Stimulated activated CD4-positive, alpha-beta T cell treated with anti-CD3 and anti-CD28 coated beads, Interleukin-12 subunit alpha, Interleukin-12 subunit beta, amount 100 ng/mL, for 24 hours (primary cell): ENCODE results near the gene ZNF747.
A peak's percentile ranks its signal among the peaks of the same experiment; 100 is the strongest.
"Not testable (repeated sequence)": the region's sequence is repeated elsewhere in the genome, so short reads cannot be mapped to it uniquely, and the experiment has no call there.

Experiments used
- DNase-seq, 2 experiments: peaks; one replicate each; pipeline ENCODE4 v3.0.0-alpha.2; 2020; ENCODE audit warnings: low read depth in 2 of 2

The ZNF747 gene

DNA sequence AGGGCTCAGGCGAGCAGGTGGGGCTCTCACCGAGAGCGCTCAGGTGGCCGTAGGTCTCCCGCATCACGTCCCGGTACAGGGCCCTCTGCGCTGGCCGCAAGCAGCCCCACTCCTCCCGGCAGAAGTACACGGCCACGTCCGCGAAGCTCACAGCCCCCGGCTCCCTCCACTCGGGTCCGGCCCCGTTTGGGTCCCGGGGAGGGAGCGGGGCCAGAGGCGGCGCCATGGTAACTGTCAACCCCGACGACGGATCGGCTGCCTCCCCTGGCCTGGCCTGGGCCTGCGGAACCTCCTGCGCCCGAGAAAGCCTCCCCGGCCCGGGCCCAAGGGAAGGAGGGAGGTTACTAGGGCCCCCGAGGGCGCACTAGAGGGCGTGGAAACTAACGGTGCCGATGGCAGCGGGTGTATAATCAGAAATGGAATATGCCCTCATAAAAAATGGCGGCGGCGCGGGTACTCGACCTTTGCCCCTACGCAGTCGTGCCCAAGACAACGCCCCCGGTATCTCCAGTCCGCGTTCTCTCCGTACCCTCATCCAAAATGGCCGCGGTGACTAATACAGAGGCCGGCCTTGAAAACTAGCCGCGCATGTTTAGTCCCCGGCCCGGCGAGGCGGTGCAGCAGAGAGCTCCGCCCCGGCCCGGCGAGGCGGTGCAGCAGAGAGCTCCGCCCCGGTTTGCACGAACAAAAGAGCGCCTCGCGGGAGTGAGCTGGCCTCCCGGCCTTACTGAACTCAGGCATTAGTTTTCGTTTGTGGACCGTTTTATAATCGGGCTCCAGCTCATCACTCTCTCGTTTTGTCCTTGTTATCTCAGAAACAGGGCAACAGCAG lies 23.5 kb upstream of the ZNF747 start, which contains the start of gene ZNF764:
Gene ZNF764 (minus strand): TSS at position 418 of the 832 bp plus-strand sequence. CDS start 192 bp downstream, at position 226.
- peak; percentile 94 to 95 for DNase-seq

DNA sequence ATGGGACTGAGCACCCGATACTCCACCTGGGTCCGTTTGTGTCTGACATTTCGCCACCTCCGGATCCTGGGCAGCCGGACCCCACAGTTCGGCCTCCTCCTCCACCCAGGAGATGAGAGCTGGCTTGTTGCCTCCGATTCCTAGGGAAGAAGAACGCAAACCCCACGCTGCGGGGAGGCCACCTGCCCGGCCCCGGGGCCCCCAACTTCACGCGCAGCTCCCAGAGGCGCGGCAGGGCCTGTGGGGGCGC lies 23.0 kb upstream of the ZNF747 start:
- no peak for DNase-seq

DNA sequence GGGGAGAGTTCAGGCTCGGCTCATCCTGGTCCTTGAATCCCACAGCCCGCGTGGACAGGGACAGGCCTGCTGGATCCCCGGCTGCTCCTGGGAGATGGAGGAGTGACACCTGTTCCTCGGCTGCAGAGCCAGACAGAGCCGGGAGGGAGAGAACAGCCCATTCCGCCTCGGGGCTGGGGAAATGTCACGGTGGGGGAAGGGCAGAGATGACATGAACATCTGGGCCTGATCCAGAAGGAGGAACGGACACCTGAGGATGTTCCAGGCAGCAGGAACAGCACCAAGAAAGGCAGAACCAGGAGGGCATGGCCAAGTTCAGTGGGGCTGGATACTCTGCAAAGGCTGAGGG lies 21.4 kb upstream of the ZNF747 start:
- no peak for DNase-seq

DNA sequence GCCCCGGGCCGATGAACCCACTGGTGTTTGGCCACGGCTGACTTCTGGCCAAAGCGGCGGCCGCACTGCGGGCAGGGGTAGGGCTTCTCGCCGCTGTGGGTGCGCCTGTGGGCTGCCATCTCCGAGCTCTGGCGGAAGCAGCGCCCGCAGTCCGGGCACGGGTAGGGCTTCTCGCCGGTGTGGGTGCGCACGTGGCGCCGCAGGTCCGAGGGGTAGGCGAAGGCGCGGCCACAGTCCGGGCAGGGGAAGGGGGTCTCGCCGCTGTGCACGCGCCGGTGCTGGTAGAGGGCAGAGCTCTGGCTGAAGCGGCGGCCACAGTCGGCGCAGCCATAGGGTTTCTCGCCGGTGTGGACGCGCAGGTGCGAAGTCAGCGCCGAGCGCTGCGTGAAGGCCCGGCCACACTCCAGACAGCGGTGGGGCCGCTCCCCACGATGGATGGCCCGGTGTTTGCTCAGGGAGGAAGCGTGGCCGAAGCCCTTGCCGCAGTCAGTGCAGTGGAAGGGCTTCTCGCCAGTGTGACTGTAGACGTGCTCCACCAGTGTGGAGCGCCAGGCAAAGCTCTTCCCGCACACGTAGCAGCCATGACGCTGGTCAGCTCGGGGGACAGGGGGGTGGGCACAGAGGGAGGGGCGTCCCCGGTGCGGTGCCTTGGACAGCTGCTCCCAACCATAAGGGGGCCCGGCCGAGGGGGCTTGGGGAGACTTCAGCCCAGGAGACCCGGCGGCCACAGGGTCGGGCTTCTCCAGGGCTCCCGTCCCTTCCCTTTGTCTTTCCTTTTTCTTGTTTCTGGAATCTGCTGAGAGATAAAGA lies 20.9 kb upstream of the ZNF747 start:
- no peak for DNase-seq

DNA sequence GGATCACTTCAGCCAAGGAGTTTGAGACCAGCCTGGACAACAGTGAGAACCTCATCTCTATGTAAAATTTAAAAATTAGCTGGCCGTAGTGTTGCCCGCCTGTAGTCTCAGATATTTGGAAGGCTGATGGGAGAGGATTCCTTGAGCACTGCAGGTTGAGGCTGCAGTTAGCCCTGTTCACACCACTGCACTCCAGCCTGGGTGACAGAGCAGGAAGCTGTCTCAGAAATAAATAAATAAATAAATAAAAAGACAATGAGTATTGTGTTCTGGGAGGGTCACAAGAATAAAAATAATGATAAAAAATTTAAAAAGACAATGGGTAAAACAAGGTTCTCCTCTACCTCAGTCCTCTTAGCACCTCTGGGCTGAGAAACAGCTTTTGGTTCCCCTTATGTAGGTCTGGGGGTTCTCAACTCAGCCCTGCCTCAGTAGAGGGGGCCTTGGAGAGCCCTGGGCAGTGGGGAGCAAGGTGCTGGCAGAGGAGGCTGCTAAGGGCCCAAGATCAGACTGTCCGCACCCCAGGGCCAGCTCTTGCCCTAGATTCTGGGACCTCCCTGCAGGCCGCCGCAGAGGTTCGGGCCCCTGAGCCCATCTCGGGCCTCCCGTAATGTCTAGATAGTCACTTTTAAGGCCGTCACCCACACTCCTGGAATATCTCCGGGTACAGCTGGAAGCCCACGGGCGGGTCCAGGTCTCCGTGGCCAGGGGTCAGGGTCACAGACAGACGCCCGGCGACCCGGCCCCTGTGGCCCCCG lies 20.1 kb upstream of the ZNF747 start:
- no peak for DNase-seq

DNA sequence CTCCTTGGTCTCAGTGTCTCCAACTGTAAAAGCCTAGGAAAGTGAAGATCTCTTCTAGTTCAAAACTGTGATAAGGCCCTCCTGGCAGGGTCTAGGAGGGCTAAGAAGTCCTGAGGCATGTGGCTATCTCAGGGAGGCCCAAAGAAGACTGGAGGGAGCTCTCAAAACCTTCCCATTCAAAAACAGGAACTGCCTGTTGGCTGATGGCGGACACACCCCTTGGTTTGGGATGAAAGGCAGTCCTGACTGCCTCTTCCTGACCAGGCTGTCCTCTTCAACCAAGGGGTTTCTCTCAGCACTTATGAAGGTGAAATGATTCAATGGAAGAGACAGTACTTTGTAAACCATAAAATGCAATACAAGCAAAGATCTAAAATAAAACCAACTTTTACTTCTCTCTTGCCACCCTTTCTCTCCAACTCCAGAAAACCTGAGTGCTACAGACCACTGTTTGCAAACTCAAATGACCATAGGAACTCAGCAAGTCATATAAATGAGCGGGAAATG lies 18.8 kb upstream of the ZNF747 start:
- no peak for DNase-seq

DNA sequence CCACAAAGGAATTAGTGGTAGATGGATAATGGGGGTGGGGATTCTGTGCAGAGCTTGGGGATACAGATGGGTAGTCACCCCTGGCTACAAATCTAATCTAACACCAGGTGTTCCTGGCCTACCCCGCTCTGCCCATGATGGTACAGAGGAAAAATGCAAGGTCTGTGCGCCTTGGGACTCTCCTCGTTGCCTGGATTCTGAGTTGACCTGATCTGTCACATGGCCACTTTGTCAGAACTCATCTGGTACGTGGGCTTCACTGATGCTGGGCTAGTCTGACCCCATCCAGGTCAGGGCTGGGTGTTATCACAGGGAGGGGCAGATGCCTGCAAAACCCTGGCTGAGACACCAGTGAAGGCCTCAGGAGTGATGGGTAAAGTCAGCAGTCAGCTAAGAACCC lies 18.3 kb upstream of the ZNF747 start:
- DNase-seq, result no peak

DNA sequence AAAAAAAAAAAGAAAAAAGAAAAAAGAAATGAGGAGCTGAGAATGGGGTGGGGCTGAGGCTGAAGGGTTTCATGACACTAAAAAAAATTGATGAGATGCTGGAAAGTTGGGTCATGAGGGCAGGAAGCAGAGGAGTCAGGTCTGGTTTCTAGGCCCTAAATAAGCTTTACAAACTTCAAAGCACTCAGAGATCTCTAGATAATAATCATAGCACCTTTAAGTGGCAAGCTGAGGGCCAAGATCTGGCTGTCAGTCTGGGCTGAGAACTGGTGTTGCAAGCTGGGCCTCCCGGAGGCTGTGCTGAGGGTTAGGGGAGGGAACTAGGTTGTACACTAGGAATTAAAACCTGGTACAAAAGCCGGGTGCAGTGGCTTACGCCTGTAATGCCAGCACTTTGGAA lies 17.1 kb upstream of the ZNF747 start:
- DNase-seq, result peak; percentile 18 to 54

DNA sequence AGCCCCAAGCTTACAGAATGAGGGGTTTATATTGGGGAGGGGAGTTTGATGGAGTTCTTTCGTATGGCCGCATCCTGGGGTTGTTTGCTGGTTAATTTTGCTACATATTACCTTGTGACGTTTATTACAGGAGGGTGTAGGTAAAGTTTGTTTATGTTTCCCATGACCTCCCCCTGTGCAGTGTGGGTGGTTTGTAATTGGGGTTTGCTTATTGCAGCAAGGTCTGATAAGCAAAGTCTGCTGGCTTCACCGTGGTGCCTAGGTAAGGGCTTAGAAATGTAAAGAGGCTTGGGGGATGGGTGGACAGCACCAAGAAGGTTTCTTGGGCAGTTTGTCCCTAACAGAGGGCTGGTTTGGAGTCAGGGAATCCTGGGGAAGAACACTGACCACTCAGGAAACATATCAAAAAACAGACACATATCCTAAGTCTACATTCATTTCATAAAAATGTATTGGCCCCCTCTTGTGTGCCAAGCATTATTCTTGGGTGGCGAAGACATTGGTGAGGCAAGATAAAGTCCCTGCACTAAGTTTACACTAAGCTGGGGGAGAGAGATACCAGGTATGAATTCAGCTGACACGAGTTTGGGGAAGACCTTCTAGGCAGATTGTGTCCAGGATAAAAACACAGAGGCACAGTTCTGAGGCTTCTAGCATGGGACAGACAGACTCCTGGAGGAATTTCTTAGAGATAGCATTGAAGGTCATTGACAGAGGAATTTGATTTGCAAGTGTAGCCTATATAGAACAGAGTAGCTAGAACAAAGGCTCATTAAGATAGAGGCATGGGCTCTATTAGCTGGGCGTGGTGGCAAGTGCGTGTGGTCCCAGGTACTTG lies 14.0 kb upstream of the ZNF747 start:
- DNase-seq, result no peak

DNA sequence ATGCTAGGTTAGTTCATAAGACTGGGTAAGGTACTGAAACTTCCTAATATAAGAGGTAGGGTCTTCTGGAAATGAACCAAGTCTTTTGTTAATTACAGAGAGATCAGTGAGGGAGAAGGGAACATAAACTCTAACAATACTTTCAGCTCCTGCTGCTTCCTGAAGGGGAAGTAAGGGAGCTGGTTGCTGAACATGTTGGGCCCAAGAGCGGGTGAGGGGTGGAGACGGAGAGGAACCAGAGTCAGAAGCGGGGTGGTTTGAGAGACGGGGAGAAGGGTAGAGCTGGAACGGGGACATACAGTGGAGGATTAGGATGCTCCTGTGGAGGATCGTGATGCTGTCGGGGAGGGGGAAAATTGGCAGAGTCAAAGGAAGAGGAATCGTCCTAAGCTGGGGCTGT lies 11.5 kb upstream of the ZNF747 start:
- no peak for DNase-seq

DNA sequence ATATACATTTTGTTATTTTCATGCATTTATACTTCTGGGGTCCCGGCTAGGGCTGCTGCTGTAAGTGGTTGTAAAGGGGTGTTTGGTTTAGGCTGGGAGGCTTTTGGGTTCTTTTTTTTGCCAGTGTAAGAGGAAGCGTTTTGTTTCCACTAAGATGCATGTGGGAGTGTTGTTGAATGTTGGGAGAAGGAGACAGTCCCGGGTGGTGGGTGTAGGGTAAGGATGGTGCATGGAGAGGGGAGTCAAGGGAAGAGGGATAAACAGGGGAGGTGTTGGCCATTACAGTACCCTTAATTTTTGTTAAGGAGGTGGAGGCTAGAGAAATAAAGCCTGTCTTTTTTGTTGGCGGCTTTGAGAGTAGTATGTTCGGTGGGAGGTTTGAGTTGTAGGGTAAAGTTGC lies 8.4 kb upstream of the ZNF747 start:
- DNase-seq, result no peak

DNA sequence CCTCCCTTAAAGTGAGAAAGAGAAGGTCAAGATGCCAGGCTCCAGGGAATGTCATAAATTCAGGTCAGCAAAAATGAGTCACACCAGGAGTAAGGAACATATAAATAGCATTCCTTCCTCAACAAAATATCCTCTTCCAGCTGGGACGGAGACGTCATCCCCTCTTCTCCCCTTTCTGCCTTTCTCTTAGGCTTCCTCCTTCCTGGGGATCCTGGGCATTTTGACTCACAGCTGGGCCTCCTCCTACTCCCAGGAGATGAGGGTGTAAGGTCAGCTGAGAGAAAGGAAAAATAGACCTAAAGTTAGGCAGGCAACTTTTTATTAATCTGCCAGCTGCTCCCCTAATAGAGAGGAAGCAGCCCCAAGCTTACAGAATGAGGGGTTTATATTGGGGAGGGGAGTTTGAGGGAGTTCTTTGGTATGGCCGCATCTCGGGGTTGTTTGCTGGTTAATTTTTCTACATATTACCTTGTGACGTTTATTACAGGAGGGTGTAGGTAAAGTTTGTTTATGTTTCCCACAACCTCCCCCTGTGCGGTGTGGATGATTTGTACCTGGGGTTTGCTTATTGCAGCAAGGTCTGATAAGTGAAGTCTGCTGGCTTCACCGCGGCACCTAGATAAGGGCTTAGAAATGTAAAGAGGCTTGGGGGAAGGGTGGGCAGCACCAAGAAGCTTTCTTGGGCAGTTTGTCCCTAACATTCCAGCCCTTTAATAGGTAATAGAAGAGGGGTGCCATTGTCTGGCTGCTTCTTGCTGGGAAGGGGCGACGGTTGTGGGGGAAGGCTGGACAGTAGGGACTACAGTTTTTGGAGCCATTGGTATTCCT lies 7.1 kb upstream of the ZNF747 start:
- no peak for DNase-seq

DNA sequence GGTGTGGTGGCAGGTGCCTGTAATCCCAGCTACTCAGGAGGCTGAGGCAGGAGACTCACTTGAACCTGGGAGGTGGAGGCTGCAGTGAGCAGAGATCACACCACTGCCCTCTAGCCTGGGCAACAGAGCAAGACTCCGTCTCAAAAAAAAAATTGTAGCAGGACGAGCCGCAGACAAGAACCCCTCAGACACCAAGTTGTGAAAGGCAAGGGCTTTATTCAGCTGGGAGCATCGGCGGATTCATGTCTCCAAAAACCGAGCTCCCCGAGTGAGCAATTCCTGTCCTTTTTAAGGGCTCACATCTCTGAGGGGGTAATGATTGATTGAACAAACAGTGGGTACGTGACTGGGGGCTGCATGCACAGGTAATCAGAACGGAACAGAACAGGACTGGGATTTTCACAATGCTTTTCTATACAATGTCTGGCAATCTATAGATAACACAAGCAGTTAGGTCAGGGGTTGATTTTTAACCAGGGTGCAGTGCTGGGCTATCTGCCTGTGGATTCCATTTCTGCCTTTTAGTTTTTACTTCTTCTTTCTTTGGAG lies 6.3 kb upstream of the ZNF747 start:
- not testable (repeated sequence) for DNase-seq

DNA sequence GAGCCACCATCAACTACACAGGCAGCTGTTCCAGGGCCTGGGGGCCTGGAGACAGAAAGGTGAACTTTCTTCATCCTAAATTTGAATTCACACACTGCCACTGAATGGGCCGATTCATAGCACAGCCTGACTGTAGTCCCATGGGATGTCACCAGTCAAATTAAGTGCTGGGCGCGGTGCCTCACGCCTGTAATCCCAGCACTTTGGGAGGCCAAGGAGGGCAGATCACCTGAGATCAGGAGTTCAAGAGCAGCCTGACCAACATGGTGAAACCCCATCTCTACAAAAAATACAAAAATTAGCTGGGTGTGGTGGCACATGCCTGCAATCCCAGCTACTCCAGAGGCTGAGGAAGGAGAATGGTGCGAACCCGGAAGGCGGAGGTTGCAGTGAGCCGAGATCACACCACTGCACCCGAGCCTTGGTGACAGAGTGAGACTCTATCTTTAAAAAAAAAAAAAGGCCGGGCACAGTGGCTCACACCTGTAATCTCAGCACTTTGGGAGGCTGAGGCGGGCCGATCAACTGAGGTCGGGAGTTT lies 5.4 kb upstream of the ZNF747 start:
- DNase-seq, result not testable (repeated sequence)

DNA sequence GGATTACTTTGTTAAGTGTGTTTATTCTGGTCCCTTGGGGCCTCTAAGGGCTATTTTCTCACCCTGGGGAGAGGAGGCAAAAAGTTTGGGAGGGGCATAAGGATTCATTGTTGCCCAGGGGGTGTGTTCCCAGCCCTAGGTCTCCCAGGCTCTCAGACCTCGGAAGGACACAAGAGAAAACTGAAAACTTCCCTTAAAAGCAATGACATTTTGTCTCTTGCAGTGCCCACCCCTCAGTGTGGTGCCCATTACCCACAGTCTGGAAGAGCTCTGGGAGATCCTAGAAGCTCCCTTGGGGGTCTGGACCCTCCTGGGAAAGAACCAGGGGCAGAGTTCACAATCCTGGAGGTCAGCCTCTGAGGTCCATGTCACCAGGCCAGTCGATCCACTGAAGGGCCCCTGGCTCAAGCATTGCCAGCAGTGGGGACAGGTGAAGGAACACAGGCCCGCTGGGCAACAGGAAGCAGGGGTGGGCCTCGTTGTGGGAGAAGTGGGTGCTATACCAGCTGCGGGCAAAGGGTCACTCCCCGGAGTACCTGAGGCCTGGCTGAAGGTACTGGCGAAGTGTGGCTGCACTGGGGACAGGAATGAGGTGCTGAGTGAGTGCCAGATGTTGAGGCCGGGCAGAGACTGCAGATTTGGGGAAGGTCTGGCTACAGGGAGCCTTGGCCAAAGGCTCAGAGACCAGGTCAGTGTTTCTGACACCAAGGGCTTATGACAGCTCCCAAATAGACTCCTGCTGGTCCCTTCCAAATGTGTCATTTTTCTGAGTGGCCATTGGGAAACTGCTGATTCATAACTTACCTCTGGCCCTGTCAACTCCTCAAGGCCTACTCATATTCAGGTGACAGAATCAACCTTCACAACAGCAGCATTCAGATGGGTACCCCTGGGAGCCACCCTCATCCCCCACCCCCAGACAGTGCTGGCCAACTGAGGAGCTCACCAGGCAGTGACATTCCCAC lies 4.6 kb upstream of the ZNF747 start:
- DNase-seq, result no peak

DNA sequence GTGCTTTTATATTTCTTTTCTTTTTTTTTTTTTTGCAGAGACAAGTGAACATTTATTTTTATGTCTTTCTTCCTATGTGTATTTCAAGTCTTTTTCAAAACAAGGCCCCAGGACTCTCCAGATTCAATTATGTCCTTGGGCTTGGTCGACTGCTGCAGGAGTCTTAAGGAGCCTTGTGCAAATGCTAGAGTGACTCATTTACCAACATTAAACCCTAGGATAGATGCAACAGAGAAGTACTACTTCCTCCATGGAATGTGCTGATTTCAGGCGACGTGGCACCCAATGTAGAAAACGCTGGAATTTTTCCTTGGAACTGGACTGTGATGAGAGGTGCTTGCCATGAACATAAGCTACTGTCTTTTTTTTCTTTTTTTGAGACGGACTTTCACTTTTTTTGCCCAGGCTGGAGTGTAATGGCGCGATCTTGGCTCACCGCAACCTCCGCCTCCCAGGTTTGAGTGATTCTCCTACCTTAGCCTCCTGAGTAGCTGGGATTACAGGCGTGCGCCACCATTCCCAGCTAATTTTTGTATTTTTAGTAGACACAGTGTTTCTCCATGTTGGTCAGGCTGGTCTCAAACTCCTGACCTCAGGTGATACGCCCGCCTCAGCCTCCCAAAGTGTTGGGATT lies 1.9 kb upstream of the ZNF747 start:
- not testable (repeated sequence) for DNase-seq

DNA sequence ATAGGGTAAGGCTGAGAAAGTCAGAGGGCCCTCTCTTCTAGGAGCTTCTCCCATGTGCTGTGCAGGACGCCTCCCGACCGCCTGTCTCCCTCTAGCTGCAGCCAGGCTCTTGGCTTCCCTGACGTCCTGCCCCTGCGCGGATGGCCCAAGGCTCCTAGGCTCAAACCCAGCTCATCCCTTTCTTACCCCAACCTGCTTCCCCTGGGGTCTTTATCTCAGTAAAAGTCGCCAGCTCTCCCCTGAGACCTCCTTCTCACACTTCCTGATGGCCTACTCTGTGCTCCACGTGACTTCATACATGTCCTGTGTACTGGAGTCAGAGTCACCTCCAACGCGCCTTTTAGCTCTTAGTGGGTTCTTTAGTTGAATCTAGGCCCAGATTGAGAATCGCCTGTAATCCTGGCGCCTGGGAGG lies 1.1 kb upstream of the ZNF747 start:
- DNase-seq, result peak; percentile 47 to 51

DNA sequence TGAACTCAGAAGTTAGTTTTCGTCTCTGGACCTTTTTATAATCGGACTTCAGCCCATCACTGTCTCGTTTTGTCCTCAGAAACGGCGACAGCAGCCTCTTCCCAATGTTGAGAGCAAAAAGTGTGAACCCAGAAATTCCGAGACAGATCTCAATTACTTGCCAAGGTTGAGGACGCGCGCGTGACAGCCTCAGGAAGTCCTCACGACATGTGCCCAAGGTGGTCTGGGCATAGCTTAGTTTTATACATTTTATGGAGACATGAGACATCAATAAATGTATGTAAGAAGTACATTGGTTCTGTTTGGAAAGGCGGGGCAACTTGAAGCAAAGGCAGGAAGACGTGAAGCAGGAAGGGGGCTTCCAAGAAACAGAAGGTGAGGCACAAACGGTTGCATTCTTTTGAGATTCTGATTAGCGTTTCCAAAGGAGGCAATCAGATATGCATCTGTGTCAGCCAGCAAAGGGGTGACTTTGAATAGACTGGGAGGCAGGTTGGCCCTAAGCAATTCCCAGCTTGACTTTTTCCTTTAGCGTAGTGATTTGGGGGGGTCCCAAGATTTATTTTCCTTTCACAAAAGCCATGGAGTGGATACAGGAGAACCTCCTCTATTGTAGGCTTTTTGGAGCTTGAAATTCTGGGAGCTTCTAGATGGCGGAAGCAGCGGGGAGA lies 583 bp upstream of the ZNF747 start:
- peak in 1 of 2 experiments; percentile 21 for DNase-seq
